Stimulated activated CD8-positive, alpha-beta memory T cell treated with anti-CD3 and anti-CD28 coated beads, Interleukin-12 subunit alpha, Interleukin-12 subunit beta, amount 100 ng/mL, for 24 hours (primary cell): ENCODE measurements around the gene ZNF548.
A peak's percentile ranks its signal among the peaks of the same experiment; 100 is the strongest.

Experiments
- DNase-seq: peaks from one replicate; pipeline ENCODE4 v3.0.0-alpha.2; 2020; ENCODE audit errors: extremely low read depth

ZNF548 gene

DNA sequence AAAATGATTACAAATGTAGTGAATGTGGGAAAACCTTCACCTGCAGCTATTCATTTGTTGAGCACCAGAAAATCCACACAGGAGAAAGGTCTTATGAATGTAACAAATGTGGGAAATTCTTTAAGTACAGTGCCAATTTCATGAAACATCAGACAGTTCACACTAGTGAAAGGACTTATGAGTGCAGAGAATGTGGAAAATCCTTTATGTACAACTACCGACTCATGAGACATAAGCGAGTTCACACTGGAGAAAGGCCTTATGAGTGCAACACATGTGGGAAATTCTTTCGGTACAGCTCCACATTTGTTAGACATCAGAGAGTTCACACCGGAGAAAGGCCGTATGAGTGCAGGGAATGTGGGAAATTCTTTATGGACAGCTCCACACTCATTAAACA, 9.2 kb downstream of the ZNF548 start:
- no peak for DNase-seq

GRCh38 chr19:57403737-57404563, 14.3 kb downstream of the ZNF548 start:
- DNase-seq, result no peak

- DNase-seq, result peak; percentile 11
Measured at GRCh38 chr19:57406516-57407123, 17.0 kb downstream of the ZNF548 start.

GRCh38 chr19:57410877-57411671, 21.4 kb downstream of the ZNF548 start, which contains the start of gene ZNF17:
TSS of gene ZNF17 (plus strand) at chr19:57411161. CDS start at chr19:57413616, 2,455 bp downstream.
- peak; percentile 80 for DNase-seq

DNA sequence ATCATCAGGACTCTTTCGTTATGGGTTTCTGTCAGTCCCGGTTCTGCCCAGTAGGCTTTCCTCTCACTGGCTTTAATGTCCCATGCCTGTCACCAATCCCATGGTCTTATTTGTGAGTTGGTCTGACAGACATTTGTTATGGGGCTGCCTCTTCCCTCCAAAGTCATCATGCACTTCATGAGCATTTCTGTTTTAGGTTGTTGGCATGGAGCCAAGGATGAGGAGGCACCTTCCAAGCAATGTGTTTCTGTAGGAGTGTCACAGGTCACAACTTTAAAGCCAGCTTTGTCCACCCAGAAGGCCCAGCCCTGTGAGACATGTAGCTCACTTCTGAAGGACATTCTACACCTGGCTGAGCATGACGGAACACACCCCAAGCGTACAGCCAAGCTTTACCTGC, 29.8 kb downstream of the ZNF548 start:
- DNase-seq, result no peak

DNA sequence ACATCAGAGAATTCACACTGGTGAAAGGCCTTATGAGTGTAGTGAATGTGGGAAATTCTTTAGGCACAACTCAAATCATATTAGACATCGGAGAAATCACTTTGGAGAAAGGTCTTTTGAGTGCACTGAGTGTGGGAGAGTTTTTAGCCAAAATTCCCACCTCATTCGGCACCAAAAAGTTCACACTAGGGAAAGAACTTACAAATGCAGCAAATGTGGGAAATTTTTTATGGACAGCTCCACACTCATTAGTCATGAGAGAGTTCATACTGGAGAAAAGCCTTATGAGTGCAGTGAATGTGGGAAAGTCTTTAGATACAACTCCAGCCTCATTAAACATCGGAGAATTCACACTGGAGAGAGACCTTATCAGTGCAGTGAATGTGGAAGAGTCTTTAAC, 31.4 kb downstream of the ZNF548 start:
- DNase-seq, result no peak

- DNase-seq, result no peak
Measured at GRCh38 chr19:57434386-57435061, 44.9 kb downstream of the ZNF548 start.

DNA sequence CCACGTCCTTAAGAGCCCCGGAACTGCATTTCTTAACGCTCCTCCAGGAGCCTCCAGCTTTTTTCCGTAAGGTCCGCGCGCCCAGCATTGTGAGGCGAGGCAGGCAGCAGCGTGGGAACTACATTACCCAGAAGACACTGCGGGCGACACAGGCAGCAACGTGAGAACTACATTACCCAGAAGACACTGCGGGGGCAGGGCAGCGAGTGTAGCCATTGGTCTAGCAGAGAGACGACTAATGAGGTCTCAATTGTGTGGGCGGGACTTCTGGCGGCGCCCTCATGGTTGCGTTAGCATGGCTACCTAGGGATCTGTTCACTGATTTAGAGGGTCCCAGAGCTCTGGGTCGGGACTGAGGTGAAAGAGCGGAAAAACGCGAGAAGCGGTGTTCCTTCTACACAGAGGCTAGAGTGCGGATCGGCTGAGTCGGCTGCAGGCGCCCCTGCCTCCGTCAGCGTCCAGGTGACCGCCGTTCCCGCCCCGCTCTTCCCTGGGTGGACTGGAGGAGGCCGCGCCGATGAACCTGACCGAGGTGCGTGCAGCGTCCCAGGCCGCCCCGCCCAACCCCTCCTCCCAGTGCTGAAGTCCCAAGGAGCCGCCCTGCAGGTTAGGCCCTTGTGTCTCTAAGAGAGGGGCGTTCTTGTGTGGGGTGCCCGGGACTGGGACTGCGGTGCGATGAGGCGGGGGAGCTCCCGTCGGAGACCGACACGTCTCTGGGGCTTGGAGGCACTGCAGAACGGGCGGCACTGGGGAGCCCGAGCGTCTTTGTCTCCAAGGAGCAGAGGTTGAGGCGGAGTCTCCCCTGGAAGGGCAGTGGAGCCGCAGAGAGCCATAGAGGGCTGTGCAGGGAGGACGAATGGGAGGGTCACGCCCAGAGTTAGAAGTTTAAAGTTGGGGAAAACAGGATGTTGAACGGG, 45.7 kb downstream of the ZNF548 start, which contains the start of gene ZNF749:
TSS of gene ZNF749 (plus strand) at position 264 of the 917 bp plus-strand sequence. CDS start at position 518, 254 bp downstream.
- peak; percentile 91 for DNase-seq

GRCh38 chr19:57436417-57436816, 46.8 kb downstream of the ZNF548 start:
- no peak for DNase-seq

DNA sequence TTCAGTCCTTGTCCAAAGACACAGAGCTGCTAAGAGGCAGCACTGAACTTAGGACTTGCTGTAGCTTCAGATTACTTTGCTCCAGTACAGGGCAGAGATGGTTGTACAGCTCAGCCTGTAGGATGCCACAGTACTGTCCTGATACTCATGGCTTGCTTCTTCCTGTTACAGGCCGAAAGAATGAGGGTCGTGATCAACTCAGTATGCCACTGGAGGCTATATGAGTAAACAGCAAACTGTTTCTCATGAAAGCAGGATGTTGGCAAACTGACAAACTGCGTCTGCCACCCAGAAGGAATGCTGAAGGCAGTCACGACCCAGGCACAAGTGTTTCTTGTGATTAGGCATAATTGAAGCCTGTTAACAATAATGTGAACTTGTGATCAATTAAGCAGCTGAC, 48.3 kb downstream of the ZNF548 start:
- DNase-seq, result no peak

GRCh38 chr19:57438925-57439324, 49.3 kb downstream of the ZNF548 start:
- no peak for DNase-seq

GRCh38 chr19:57441979-57442752, 52.5 kb downstream of the ZNF548 start:
- no peak for DNase-seq

- DNase-seq, result no peak
Measured at GRCh38 chr19:57443121-57443696, 53.6 kb downstream of the ZNF548 start.

GRCh38 chr19:57452307-57452706, 62.7 kb downstream of the ZNF548 start:
- DNase-seq, result no peak
